ENCODE data around the gene PRKCD.

DNA sequence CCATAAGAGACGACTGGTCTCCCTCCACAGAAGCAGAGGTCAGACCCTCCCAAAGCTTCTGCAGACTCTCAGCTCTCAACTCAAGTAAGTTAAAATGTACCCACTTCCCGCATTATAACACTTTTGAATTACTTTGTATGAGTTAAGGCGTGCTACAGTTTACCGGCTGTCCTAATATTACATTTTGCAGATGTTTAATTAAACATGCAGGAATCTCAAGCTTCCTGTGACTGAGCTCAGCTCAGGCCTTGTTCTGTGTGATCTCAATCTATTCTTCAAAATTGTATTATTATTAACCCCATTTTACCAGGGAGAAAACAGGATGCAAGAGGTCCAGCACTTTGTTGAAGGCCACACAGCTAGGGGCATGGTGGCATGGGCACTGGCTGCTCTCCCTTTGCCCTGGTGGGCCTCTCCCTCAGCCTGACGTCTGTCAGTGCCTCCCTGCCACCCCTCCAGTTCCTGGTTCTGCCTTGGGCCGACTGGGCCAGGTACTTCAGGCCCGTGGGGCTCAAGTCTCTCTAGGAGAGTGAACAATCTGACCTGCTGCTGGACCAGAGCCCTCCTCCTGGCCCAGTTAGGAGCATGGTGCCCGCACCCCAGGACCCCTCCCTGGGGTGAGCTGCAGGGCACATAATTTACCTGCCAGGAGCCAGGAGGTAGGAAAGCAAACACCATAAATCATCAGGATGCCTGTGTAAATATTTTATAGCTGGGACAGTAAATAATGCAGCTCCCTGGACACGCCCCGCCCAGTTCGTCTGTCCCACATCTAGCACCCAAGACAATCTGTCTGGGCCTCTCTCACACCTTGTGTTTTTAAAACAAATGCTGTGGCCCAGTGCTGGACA is 15.9 kb upstream of the PRKCD start:
- no peak for TF ChIP-seq POLR2A (IDR thresholded peaks at IDR 0.05)
- TF ChIP-seq POLR2AphosphoS5 (IDR thresholded peaks at IDR 0.05; ENCODE audit: insufficient read depth in 1 of 2, low read depth in 1 of 2), result no peak
